GM12878 (cell line): Measurements from ENCODE around the gene MIA3.

Source experiments
- CTCF ChIP-seq, 3 experiments: IDR thresholded peaks in 2 of 3; conservative IDR thresholded peaks in 1 of 3; 2 replicates each; pipeline ENCODE4 v1.5.1; 2011; ENCODE audit warnings: low read depth in 3 of 3, low read length in 3 of 3, mild to moderate bottlenecking in 3 of 3, control low read depth in 2 of 3, moderate library complexity in 2 of 3, inconsistent platforms in 1 of 3, mixed read lengths in 1 of 3; ENCODE audit not compliant: control insufficient read depth in 2 of 3, insufficient read depth in 1 of 3; ENCODE audit errors: extremely low read depth in 1 of 3
- HDGF ChIP-seq: fragments of 450-650 bp; IDR thresholded peaks from 2 replicates; pipeline ENCODE4 v1.6.1; 2016; ENCODE audit warnings: antibody characterized with exemption
- NFYA ChIP-seq: IDR thresholded peaks from 2 replicates; pipeline ENCODE4 v1.6.1; 2011; ENCODE audit warnings: low read depth, mild to moderate bottlenecking, low read length, improper control_type of control experiment, borderline replicate concordance
- POLR2A ChIP-seq: IDR thresholded peaks from 2 replicates; pipeline ENCODE4 v1.6.1; 2011; ENCODE audit warnings: low read depth, mild to moderate bottlenecking, low read length
- POLR2AphosphoS2 ChIP-seq: IDR thresholded peaks from 2 replicates; pipeline ENCODE4 v1.6.1; 2011; ENCODE audit warnings: low read depth, mild to moderate bottlenecking, low read length, improper control_type of control experiment, moderate library complexity
- RBBP5 ChIP-seq: fragments of 200-600 bp; sonication (generic); conservative IDR thresholded peaks from 2 replicates; pipeline ENCODE4 v1.6.1; 2016
- SPI1 ChIP-seq: IDR thresholded peaks from 2 replicates; pipeline ENCODE4 v1.6.1; 2011; ENCODE audit warnings: low read depth, mild to moderate bottlenecking, low read length, moderate library complexity, borderline replicate concordance; ENCODE audit not compliant: insufficient read depth

- TF ChIP-seq POLR2A = no peak
- TF ChIP-seq SPI1 = no peak
- no peak for TF ChIP-seq NFYA
- TF ChIP-seq RBBP5 = no peak
- no peak for TF ChIP-seq CTCF (IDR thresholded peaks at IDR 0.05 in 2 of 3, conservative IDR thresholded peaks at IDR 0.05 in 1 of 3; ENCODE audit: control insufficient read depth in 2 of 3, extremely low read depth in 1 of 3, insufficient read depth in 1 of 3, low read depth in 3 of 3, low read length in 3 of 3)
- TF ChIP-seq HDGF = no peak
- no peak for TF ChIP-seq POLR2AphosphoS2
Observed at GRCh38 chr1:222582099-222582774, 35.7 kb upstream of the MIA3 start.
